ENCODE results near the gene MMP25.

MMP25 gene

GRCh38 chr16:3096362-3096761, 50.0 kb downstream of the MMP25 start:
- DNase-seq, result no peak

GRCh38 chr16:3097266-3097665, 50.9 kb downstream of the MMP25 start:
- DNase-seq, result no peak

DNA sequence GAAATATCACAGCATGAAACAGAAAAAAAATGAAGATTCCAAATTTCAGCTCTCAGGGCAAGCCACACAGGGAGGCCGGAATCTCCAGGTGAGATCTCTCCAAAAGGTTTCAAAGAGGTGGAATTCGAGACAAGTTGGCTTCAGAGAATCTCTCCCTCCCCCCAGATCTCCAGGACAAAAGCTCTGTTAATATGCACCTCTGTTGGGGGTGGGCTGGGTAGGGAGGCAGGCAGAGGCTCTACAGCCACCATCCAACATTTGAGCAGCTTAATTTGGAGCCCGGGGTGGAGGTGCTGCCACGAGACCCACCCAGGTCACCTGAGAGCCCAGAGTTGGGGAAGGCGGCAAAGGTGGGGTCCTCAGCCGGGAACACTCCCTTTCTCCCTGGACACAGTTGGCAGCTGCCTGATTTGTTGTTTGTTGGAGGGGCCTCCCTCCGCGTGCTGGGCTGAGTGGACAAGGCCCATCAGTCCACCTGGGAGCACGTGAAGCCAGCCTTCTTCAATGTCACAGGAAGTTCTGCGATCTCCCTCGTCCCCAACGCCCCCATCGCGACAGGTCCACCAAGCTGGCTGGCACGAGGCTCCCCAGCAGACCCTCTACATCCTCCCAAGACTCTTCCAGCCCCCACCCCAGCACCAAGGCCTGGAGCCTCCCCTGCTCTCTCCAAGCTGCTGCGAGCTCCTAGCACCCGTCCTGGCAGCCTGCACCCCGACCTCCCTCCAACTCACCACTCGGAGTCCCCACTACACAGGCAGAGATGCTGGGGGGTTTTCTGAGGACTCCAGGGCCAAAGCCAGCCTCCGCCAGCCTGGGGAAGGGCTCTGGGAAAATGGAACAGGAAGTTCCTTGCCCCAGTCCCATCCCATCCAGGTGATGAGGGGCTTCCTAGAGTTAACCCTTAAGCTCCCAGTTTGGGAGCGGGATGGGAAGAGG, 52.4 kb downstream of the MMP25 start, which contains the start of gene ZSCAN10:
Gene ZSCAN10, minus strand, starts transcription at position 836 of the 936 bp plus-strand sequence. CDS start 6,357 bp downstream, outside the sequence.
- DNase-seq, result no peak

DNA sequence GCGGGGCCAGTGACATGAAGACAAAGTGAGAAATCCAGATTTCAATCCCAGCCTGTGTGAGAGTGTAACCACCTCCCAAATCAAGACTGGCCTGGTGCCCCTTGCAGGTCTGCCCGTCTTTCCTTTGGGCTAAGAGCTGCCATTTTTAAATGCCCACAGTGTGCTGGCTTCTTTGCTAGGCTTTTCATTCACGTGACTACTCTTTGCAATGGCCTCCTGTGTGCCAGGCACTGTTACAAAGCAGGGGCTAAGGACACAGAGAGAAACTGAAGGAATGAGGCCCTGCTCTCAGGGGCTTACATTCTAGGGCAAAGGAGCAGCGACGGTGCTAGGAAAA, 53.0 kb downstream of the MMP25 start:
- no peak for DNase-seq

DNA sequence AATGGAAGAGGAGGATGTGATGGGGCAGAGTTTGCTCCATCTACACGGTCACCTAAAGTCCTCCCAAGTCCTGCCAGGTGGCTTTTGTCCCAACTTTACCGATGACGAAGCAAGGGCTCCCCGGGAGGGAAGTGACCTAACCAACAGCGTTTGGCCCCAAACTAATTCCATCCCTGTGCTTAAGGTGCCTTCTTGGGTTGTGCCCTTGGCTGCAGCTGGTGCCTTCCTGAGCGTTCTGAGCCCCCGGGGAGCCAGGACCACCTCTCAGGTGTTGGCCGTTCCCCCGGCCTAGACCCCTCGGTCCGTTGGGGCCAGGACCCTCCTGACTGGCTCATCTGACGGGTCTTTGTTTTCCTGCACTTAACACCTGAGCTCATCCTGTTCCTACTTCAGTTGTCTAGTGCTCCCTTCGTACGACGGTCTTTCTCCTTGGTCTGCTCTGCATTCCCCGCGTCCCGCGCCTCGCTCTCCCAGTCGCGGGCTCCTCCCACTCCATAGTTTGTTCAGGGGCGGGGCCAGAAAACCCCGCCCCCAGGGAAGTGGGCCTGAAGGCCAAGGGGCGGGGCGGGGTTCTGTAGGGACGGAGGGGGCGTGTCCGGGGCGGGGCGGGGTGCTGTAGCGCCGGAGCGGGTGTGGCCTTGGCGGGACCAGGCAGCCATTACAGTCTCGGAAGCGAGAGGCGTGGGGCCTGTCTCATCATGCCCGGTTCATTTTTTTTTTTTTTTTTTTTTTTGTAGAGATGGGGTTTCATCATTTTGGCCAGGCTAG, 53.6 kb downstream of the MMP25 start:
- peak; percentile 95 to 96 for DNase-seq

- peak; percentile 59 to 61 for DNase-seq
Observed at GRCh38 chr16:3101018-3101840, 54.9 kb downstream of the MMP25 start.

- DNase-seq, result no peak
Observed at GRCh38 chr16:3101841-3102470, 55.6 kb downstream of the MMP25 start.

DNA sequence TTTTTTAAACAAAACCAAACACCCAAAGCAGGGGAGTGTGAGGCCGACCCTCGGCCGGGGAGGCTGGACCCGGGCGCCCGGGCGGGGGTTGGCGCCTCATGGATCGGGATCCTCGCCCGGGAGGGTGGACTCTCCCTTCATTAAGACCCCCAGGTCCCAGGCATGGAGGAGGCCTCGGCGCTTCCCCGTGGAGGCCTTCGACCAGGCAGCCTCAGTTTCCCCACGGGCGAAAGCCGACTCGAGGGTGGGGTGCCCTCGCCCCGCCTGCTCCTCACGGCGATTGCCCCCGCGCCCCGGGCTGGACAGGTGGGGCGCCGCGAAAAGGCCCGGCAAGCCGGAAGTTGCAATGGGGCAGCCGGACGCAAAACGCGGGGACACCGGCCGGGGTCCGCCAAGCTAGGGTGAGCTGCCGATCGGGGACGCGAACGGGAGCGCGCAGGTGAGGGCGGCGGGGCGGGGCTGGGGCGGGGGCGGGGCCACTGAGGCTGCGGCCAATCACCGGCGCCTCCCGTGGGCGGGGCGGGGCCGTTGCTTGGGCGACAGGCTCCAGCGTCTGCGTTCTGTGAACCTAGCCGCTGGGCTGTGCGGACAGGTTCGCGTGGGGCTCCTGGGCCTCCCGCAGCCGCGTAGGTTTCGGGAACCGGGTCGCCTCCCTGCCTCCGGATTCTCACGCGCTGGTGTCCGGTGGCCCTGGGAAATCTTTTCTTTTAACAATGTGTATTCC, 60.0 kb downstream of the MMP25 start:
- peak; percentile 96 to 97 for DNase-seq
